HCT116 (cell line): ENCODE measurements around the gene GEMIN2. TPM values are rescaled to one million over a fixed set of nuclear protein-coding genes. Genes with fewer than 3 reads are reported as not detected.

Experiments used
- ATAC-seq: fragments of 200-7000 bp; cut with Tn5 transposase; 2 replicates; pipeline ENCODE4 v1.9.1; 2020; ENCODE audit warnings: mild to moderate bottlenecking, moderate library complexity
- BruUV-seq: library from RNA; stranded (reverse); fragments of 400-500 nt; replicated peaks from 2 replicates; lab custom pipeline; 2021; lab: Mats Ljungman, UMichigan
- CTCF ChIA-PET: fragments of 300-600 bp; sonication (Branson Sonifier 250); formaldehyde crosslinking; loops from one replicate; lab custom pipeline; 2021; ENCODE audit warnings: antibody characterized with exemption; lab: Charles Lee
- POLR2A ChIA-PET: fragments of 300-600, 350-600 bp; sonication (Branson Sonifier 250); formaldehyde crosslinking; loops from one replicate; lab custom pipeline; 2021; ENCODE audit warnings: antibody characterized with exemption; lab: Charles Lee
- RAD21 ChIA-PET, 2 experiments: fragments of 300-600 bp; sonication (Branson Sonifier 250); formaldehyde crosslinking; loops; one replicate each; lab custom pipeline; 2023; ENCODE audit warnings: low total read pairs in 2 of 2; ENCODE audit not compliant: uncharacterized antibody in 2 of 2, unreplicated experiment in 2 of 2, low non-redundant PET in 1 of 2; lab: Charles Lee
- DNase-seq: peaks from one replicate; pipeline ENCODE4 v3.0.0-alpha.2; 2010; ENCODE audit warnings: low read depth, low spot score
- H2AFZ ChIP-seq: fragments of 200-600 bp; shearing (Covaris generic), sonication (generic); 2 replicates; pipeline ENCODE4 v1.6.1; 2017; ENCODE audit warnings: low read depth, mixed run types, mixed read lengths, antibody characterized with exemption, low read length; ENCODE audit not compliant: poor library complexity, severe bottlenecking
- H3K27ac ChIP-seq: 2 replicates; pipeline ENCODE4 v1.5.1; 2012; ENCODE audit warnings: low read depth, low read length
- H3K27me3 ChIP-seq: fragments of 200-600 bp; sonication (generic); 2 replicates; pipeline ENCODE4 v1.6.1; 2016; ENCODE audit warnings: mixed run types, low read length, mixed read lengths; ENCODE audit not compliant: insufficient read depth
- H3K36me3 ChIP-seq, 2 experiments: fragments of 200-500 bp in 1 of 2; fragments of 200-600 bp in 1 of 2; sonication (Bioruptor generic) in 1 of 2; sonication (generic) in 1 of 2; 2 replicates each; pipeline versions ENCODE4 v1.5.1 to v1.6.1; 2014 to 2016; ENCODE audit warnings: low read length in 2 of 2, inconsistent platforms in 1 of 2, mixed read lengths in 1 of 2, mixed run types in 1 of 2; ENCODE audit not compliant: insufficient read depth in 2 of 2, control insufficient read depth in 1 of 2
- H3K4me1 ChIP-seq, 2 experiments: fragments of 200-600 bp in 1 of 2; sonication (generic) in 1 of 2; 2 replicates each; pipeline versions ENCODE4 v1.5.1 to v1.6.1; 2012 to 2017; ENCODE audit warnings: low read length in 2 of 2, inconsistent platforms in 1 of 2, mild to moderate bottlenecking in 1 of 2, mixed read lengths in 1 of 2, mixed run types in 1 of 2, moderate library complexity in 1 of 2; ENCODE audit not compliant: insufficient read depth in 2 of 2, control insufficient read depth in 1 of 2
- H3K4me2 ChIP-seq: fragments of 200-600 bp; sonication (generic); 2 replicates; pipeline ENCODE4 v1.6.1; 2017; ENCODE audit warnings: mixed run types, low read length, mixed read lengths
- H3K4me3 ChIP-seq, 2 experiments: fragments of 200-600 bp in 1 of 2; sonication (generic) in 1 of 2; replicated peaks in 1 of 2; 2 replicates each; pipeline ENCODE4 v1.5.1; 2011 to 2016; ENCODE audit warnings: low read length in 2 of 2, control low read depth in 1 of 2, low read depth in 1 of 2, mild to moderate bottlenecking in 1 of 2, mixed read lengths in 1 of 2, mixed run types in 1 of 2
- H3K79me2 ChIP-seq: fragments of 200-600 bp; sonication (generic); 2 replicates; pipeline ENCODE4 v1.6.1; 2017; ENCODE audit warnings: mild to moderate bottlenecking, mixed run types, low read length, moderate library complexity, mixed read lengths; ENCODE audit not compliant: insufficient read depth
- H3K9ac ChIP-seq: fragments of 200-600 bp; sonication (generic); 2 replicates; pipeline ENCODE4 v1.6.1; 2016; ENCODE audit warnings: low read length, mixed read lengths
- H3K9me2 ChIP-seq: fragments of 200-600 bp; sonication (generic), shearing (Covaris generic); 2 replicates; pipeline ENCODE4 v1.6.1; 2017; ENCODE audit warnings: mixed run types, mild to moderate bottlenecking, moderate library complexity; ENCODE audit not compliant: insufficient read depth
- H3K9me3 ChIP-seq, 2 experiments: fragments of 200-500 bp in 1 of 2; fragments of 200-600 bp in 1 of 2; sonication (Bioruptor generic) in 1 of 2; sonication (generic) in 1 of 2; 2 replicates each; pipeline ENCODE4 v1.6.1; 2014 to 2017; ENCODE audit warnings: low read length in 2 of 2, mixed read lengths in 2 of 2, inconsistent platforms in 1 of 2, low read depth in 1 of 2, mild to moderate bottlenecking in 1 of 2, mixed run types in 1 of 2, moderate library complexity in 1 of 2; ENCODE audit not compliant: control insufficient read depth in 1 of 2, insufficient read depth in 1 of 2
- H4K20me1 ChIP-seq: fragments of 200-600 bp; sonication (generic), shearing (Covaris generic); 2 replicates; pipeline ENCODE4 v1.6.1; 2017; ENCODE audit warnings: mixed run types, mild to moderate bottlenecking, moderate library complexity; ENCODE audit not compliant: insufficient read depth
- CBX3 ChIP-seq: IDR thresholded peaks from 2 replicates; pipeline ENCODE4 v1.6.1; 2012; ENCODE audit warnings: low read depth
- CEBPB ChIP-seq: IDR thresholded peaks from 2 replicates; pipeline ENCODE4 v1.6.1; 2012; ENCODE audit warnings: low read depth
- EGR1 ChIP-seq: IDR thresholded peaks from 2 replicates; pipeline ENCODE4 v1.6.1; 2012; ENCODE audit warnings: low read depth
- ELF1 ChIP-seq: IDR thresholded peaks from 2 replicates; pipeline ENCODE4 v1.6.1; 2012; ENCODE audit warnings: low read depth, borderline replicate concordance
- EZH2 ChIP-seq: fragments of 200-600 bp; sonication (generic); IDR thresholded peaks from 2 replicates; pipeline ENCODE4 v1.6.1; 2017; ENCODE audit warnings: antibody characterized with exemption, mixed run types
- FOSL1 ChIP-seq: IDR thresholded peaks from 2 replicates; pipeline ENCODE4 v1.6.1; 2012; ENCODE audit warnings: low read depth
- POLR2A ChIP-seq: IDR thresholded peaks from 2 replicates; pipeline ENCODE4 v1.7.0; 2011; ENCODE audit warnings: borderline replicate concordance; ENCODE audit not compliant: insufficient read depth, insufficient read length; ENCODE audit errors: extremely low read depth
- RAD21 ChIP-seq: IDR thresholded peaks from 2 replicates; pipeline ENCODE4 v1.6.1; 2012; ENCODE audit warnings: low read depth, mild to moderate bottlenecking
- REST ChIP-seq: IDR thresholded peaks from 2 replicates; pipeline ENCODE4 v1.6.1; 2012; ENCODE audit warnings: low read depth
- SIN3A ChIP-seq: IDR thresholded peaks from 2 replicates; pipeline ENCODE4 v1.6.1; 2012; ENCODE audit warnings: low read depth
- SP1 ChIP-seq: IDR thresholded peaks from 2 replicates; pipeline ENCODE4 v1.6.1; 2012; ENCODE audit warnings: low read depth
- SRF ChIP-seq: IDR thresholded peaks from 2 replicates; pipeline ENCODE4 v1.6.1; 2012; ENCODE audit warnings: low read depth
- YY1 ChIP-seq: IDR thresholded peaks from 2 replicates; pipeline ENCODE4 v1.6.1; 2011; ENCODE audit warnings: low read length, low read depth, moderate library complexity, mild to moderate bottlenecking; ENCODE audit not compliant: insufficient replicate concordance; ENCODE audit errors: extremely low read depth
- ZFX ChIP-seq: fragments of 450-650 bp; IDR thresholded peaks from 2 replicates; pipeline ENCODE4 v1.6.1; 2017
- intact Hi-C: fragments of 100-400 bp; cut with micrococcal nuclease; formaldehyde crosslinking; loops from 2 replicates; pipeline ENCODE4 v1.10.0; 2022
- total RNA-seq: library from RNA; stranded (reverse); gene quantifications from one replicate; pipeline ENCODE4 v1.2.1, GENCODE V29; 2021; ENCODE audit not compliant: unreplicated experiment
- TF ChIP-seq, protein P1 (sequence below): IDR thresholded peaks from 2 replicates; pipeline ENCODE4 v1.6.1; 2011; ENCODE audit warnings: mild to moderate bottlenecking, low read length, moderate library complexity; ENCODE audit not compliant: insufficient replicate concordance; ENCODE audit errors: extremely low read depth
- TF ChIP-seq, protein P2 (sequence below), 3 experiments: fragments of 200-600 bp in 1 of 3; sonication (generic) in 1 of 3; IDR thresholded peaks in 2 of 3; conservative IDR thresholded peaks in 1 of 3; 2 replicates each; pipeline ENCODE4 v1.5.1; 2012 to 2017; ENCODE audit warnings: low read depth in 2 of 3, low read length in 2 of 3, antibody characterized with exemption in 1 of 3, borderline replicate concordance in 1 of 3, control low read depth in 1 of 3, mild to moderate bottlenecking in 1 of 3, mixed read lengths in 1 of 3, mixed run types in 1 of 3, moderate library complexity in 1 of 3; ENCODE audit not compliant: insufficient read depth in 1 of 3

The GEMIN2 gene
- total RNA-seq, 1 experiment from 2014 or later = 27.3 TPM

GRCh38 chr14:39157491-39157890 is 43.4 kb downstream of the GEMIN2 start:
- Histone ChIP-seq H3K9me3 (no peaks in the 10 kb centered on the region), H4K20me1 (no peaks in the 10 kb centered on the region), H2AFZ (no peak overlapping the region), H3K4me2 (no peak overlapping the region), H3K36me3 (peaks cover 8 to 23% of the 10 kb centered on the region in 2 experiments; a peak in 3 of 4 replicates), H3K27ac (no peak overlapping the region), H3K27me3 (no peaks in the 10 kb centered on the region), H3K9ac (no peak overlapping the region), H3K79me2 (peaks cover 8% of the 10 kb centered on the region), H3K4me3 (no peak overlapping the region), H3K9me2 (no peaks in the 10 kb centered on the region), H3K4me1 (no peaks in the 10 kb centered on the region)
- CTCF ChIA-PET = no interaction called here
- POLR2A ChIA-PET = interaction anchor here (1.5 kb wide), 1 partner anchor 13 kb away, joined by 11 read pairs; the partner anchor contains the start of gene TRAPPC6B
- DNase-seq (no peak), ATAC-seq (no peak)
- BruUV-seq = no TSS peak
- intact Hi-C loops = no loop called here
- TF ChIP-seq SP1 (no peak), FOSL1 (no peak), YY1 (no peak), REST (no peak), SRF (no peak), ZFX (no peak), RAD21 (no peak), CBX3 (no peak), EZH2 (no peak), CEBPB (no peak), EGR1 (no peak), POLR2A (no peak), ELF1 (no peak), SIN3A (no peak)
- TF ChIP-seq, protein P1, sequence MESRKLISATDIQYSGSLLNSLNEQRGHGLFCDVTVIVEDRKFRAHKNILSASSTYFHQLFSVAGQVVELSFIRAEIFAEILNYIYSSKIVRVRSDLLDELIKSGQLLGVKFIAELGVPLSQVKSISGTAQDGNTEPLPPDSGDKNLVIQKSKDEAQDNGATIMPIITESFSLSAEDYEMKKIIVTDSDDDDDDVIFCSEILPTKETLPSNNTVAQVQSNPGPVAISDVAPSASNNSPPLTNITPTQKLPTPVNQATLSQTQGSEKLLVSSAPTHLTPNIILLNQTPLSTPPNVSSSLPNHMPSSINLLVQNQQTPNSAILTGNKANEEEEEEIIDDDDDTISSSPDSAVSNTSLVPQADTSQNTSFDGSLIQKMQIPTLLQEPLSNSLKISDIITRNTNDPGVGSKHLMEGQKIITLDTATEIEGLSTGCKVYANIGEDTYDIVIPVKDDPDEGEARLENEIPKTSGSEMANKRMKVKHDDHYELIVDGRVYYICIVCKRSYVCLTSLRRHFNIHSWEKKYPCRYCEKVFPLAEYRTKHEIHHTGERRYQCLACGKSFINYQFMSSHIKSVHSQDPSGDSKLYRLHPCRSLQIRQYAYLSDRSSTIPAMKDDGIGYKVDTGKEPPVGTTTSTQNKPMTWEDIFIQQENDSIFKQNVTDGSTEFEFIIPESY = no peak
- TF ChIP-seq, protein P2, sequence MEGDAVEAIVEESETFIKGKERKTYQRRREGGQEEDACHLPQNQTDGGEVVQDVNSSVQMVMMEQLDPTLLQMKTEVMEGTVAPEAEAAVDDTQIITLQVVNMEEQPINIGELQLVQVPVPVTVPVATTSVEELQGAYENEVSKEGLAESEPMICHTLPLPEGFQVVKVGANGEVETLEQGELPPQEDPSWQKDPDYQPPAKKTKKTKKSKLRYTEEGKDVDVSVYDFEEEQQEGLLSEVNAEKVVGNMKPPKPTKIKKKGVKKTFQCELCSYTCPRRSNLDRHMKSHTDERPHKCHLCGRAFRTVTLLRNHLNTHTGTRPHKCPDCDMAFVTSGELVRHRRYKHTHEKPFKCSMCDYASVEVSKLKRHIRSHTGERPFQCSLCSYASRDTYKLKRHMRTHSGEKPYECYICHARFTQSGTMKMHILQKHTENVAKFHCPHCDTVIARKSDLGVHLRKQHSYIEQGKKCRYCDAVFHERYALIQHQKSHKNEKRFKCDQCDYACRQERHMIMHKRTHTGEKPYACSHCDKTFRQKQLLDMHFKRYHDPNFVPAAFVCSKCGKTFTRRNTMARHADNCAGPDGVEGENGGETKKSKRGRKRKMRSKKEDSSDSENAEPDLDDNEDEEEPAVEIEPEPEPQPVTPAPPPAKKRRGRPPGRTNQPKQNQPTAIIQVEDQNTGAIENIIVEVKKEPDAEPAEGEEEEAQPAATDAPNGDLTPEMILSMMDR (IDR thresholded peaks at IDR 0.05 in 2 of 3, conservative IDR thresholded peaks at IDR 0.05 in 1 of 3; ENCODE audit: borderline replicate concordance in 1 of 3, insufficient read depth in 1 of 3, low read depth in 2 of 3, low read length in 2 of 3) = no peak
- RAD21 ChIA-PET = interaction anchor here in 1 of 2 experiments (0.7 kb wide), 1 partner anchor 13 kb away, joined by 3 read pairs; the partner anchor contains the start of gene TRAPPC6B
